Astrocyte of the spinal cord (primary cell): ENCODE data around the gene TTC32.
"Not testable (repeated sequence)": the region's sequence is repeated elsewhere in the genome, so short reads cannot be mapped to it uniquely, and the experiment has no call there.

ENCODE experiments used
- DNase-seq: peaks from one replicate; pipeline ENCODE4 v3.0.0; 2011; ENCODE audit warnings: low read depth, low spot score
- H3K4me3 ChIP-seq: 2 replicates; pipeline ENCODE4 v1.5.1; 2011; ENCODE audit warnings: low read depth, mild to moderate bottlenecking, low read length, moderate library complexity
- CTCF ChIP-seq: IDR thresholded peaks from 2 replicates; pipeline ENCODE4 v1.5.1; 2012; ENCODE audit warnings: low read depth, mild to moderate bottlenecking, low read length, inconsistent platforms
- in situ Hi-C: cut with HindIII; loops from 2 replicates; pipeline ENCODE4 v1.10.0; 2017; ENCODE audit warnings: low sequenced_read_pairs

Gene TTC32

GRCh38 chr2:19882286-19882685 is 19.5 kb downstream of the TTC32 start:
- TF ChIP-seq CTCF, result no peak
- no peak overlapping the region for H3K4me3 ChIP-seq
- in situ Hi-C loops, result no loop called here
- no peak for DNase-seq

- in situ Hi-C loops, result no loop called here
- no peak for DNase-seq
- no peak overlapping the region for H3K4me3 ChIP-seq
- no peak for TF ChIP-seq CTCF
Observed at GRCh38 chr2:19881908-19882265, 19.9 kb downstream of the TTC32 start.

- no peak overlapping the region for H3K4me3 ChIP-seq
- in situ Hi-C loops, result no loop called here
- DNase-seq, result no peak
- TF ChIP-seq CTCF, result no peak
Observed at GRCh38 chr2:19881221-19881907, 20.4 kb downstream of the TTC32 start.

- DNase-seq, in situ Hi-C loops: not testable (repeated sequence)
Observed at GRCh38 chr2:19880191-19880590, 21.6 kb downstream of the TTC32 start.

GRCh38 chr2:19879120-19879519 is 22.7 kb downstream of the TTC32 start:
- no peak for TF ChIP-seq CTCF
- no peak overlapping the region for H3K4me3 ChIP-seq
- in situ Hi-C loops, result no loop called here
- no peak for DNase-seq

More at GRCh38 chr2:19880191-19880590, 21.6 kb downstream of the TTC32 start:
- H3K4me3 ChIP-seq, result not testable (repeated sequence)

GRCh38 chr2:19878268-19879046 is 23.3 kb downstream of the TTC32 start:
- DNase-seq, result no peak
- no peak overlapping the region for H3K4me3 ChIP-seq
- in situ Hi-C loops, result no loop called here
- TF ChIP-seq CTCF, result no peak

- in situ Hi-C loops, result no loop called here
- no peak for TF ChIP-seq CTCF
- DNase-seq, result peak; percentile 18
- H3K4me3 ChIP-seq, result no peak overlapping the region
Observed at GRCh38 chr2:19876751-19877150, 25.0 kb downstream of the TTC32 start.
